T-helper 1 cell (primary cell): ENCODE measurements around the gene TCOF1.

Source experiments
- DNase-seq, 5 donors: peaks; one replicate each; pipeline ENCODE4 v3.0.0-alpha.2; 2012 to 2020

TCOF1 gene

GRCh38 chr5:150391064-150391834, 33.8 kb downstream of the TCOF1 start:
- no peak for DNase-seq

- no peak for DNase-seq
Observed at GRCh38 chr5:150391986-150392385, 34.5 kb downstream of the TCOF1 start.

- DNase-seq = no peak
Observed at GRCh38 chr5:150392680-150393079, 35.2 kb downstream of the TCOF1 start.

- DNase-seq = no peak
Observed at GRCh38 chr5:150393096-150393645, 35.7 kb downstream of the TCOF1 start.

GRCh38 chr5:150394131-150394530, 36.6 kb downstream of the TCOF1 start:
- no peak for DNase-seq

GRCh38 chr5:150394912-150395687, 37.6 kb downstream of the TCOF1 start:
- DNase-seq = no peak

- no peak for DNase-seq
Observed at GRCh38 chr5:150395688-150395975, 38.1 kb downstream of the TCOF1 start.

- DNase-seq = no peak
Observed at GRCh38 chr5:150396267-150396666, 38.8 kb downstream of the TCOF1 start.

- no peak for DNase-seq
Observed at GRCh38 chr5:150397146-150397781, 39.8 kb downstream of the TCOF1 start.

- no peak for DNase-seq
Observed at GRCh38 chr5:150397782-150398721, 40.6 kb downstream of the TCOF1 start.

GRCh38 chr5:150398722-150399523, 41.4 kb downstream of the TCOF1 start:
- DNase-seq = peak in 1 of 5 donors; percentile 33

- DNase-seq = no peak
Observed at GRCh38 chr5:150399524-150400211, 42.2 kb downstream of the TCOF1 start.

- DNase-seq = no peak
Observed at GRCh38 chr5:150400316-150401075, 43.0 kb downstream of the TCOF1 start.

- no peak for DNase-seq
Observed at GRCh38 chr5:150401076-150401375, 43.5 kb downstream of the TCOF1 start.

GRCh38 chr5:150401376-150402228, 44.1 kb downstream of the TCOF1 start:
- no peak for DNase-seq

GRCh38 chr5:150402229-150402773, 44.8 kb downstream of the TCOF1 start:
- DNase-seq = no peak

GRCh38 chr5:150402901-150403342, 45.4 kb downstream of the TCOF1 start:
- no peak for DNase-seq

GRCh38 chr5:150404121-150404520, 46.6 kb downstream of the TCOF1 start:
- no peak for DNase-seq

GRCh38 chr5:150404535-150404934, 47.0 kb downstream of the TCOF1 start:
- no peak for DNase-seq
